HG03558 (cell line): ENCODE data around the gene MCCC2.
A peak's percentile ranks its signal among the peaks of the same experiment; 100 is the strongest.
"Not testable (repeated sequence)": the region's sequence is repeated elsewhere in the genome, so short reads cannot be mapped to it uniquely, and the experiment has no call there.

Source experiments
- ATAC-seq: cut with Tn5 transposase; IDR thresholded peaks from one replicate; pipeline ENCODE4 v1.9.1; 2021; ENCODE audit warnings: moderate number of reproducible peaks; ENCODE audit not compliant: unreplicated experiment; ENCODE audit errors: extremely low read depth

MCCC2 gene

GRCh38 chr5:71596169-71596568 is 9.0 kb downstream of the MCCC2 start:
- no peak for ATAC-seq

- ATAC-seq, result no peak
Observed at GRCh38 chr5:71597001-71597400, 9.9 kb downstream of the MCCC2 start.

GRCh38 chr5:71600783-71601182 is 13.6 kb downstream of the MCCC2 start:
- no peak for ATAC-seq

- peak; percentile 60 for ATAC-seq
Observed at GRCh38 chr5:71601222-71602026, 14.3 kb downstream of the MCCC2 start.

- not testable (repeated sequence) for ATAC-seq
Observed at GRCh38 chr5:71609916-71610315, 22.8 kb downstream of the MCCC2 start.

- no peak for ATAC-seq
Observed at GRCh38 chr5:71615809-71616208, 28.7 kb downstream of the MCCC2 start.

- ATAC-seq, result no peak
Observed at GRCh38 chr5:71620630-71621029, 33.5 kb downstream of the MCCC2 start.

- no peak for ATAC-seq
Observed at GRCh38 chr5:71621268-71621667, 34.1 kb downstream of the MCCC2 start.

- ATAC-seq, result no peak
Observed at GRCh38 chr5:71621741-71622140, 34.6 kb downstream of the MCCC2 start.

GRCh38 chr5:71623221-71623794 is 36.2 kb downstream of the MCCC2 start:
- no peak for ATAC-seq

GRCh38 chr5:71629950-71630349 is 42.8 kb downstream of the MCCC2 start:
- no peak for ATAC-seq

GRCh38 chr5:71631070-71631469 is 43.9 kb downstream of the MCCC2 start:
- ATAC-seq, result no peak

- ATAC-seq, result no peak
Observed at GRCh38 chr5:71632168-71632567, 45.0 kb downstream of the MCCC2 start.

GRCh38 chr5:71633255-71634155 is 46.4 kb downstream of the MCCC2 start:
- no peak for ATAC-seq

GRCh38 chr5:71637133-71637532 is 50.0 kb downstream of the MCCC2 start:
- ATAC-seq, result no peak

GRCh38 chr5:71640408-71640807 is 53.3 kb downstream of the MCCC2 start:
- ATAC-seq, result no peak

- no peak for ATAC-seq
Observed at GRCh38 chr5:71645030-71645429, 57.9 kb downstream of the MCCC2 start.

- ATAC-seq, result not testable (repeated sequence)
Observed at GRCh38 chr5:71650940-71651339, 63.8 kb downstream of the MCCC2 start.

- no peak for ATAC-seq
Observed at GRCh38 chr5:71651579-71651978, 64.4 kb downstream of the MCCC2 start.

- no peak for ATAC-seq
Observed at GRCh38 chr5:71652349-71652748, 65.2 kb downstream of the MCCC2 start.
